ENCODE measurements around the gene MTUS2.

MTUS2 gene

GRCh38 chr13:29459813-29460355, 639.7 kb downstream of the MTUS2 start:
- no peak for TF ChIP-seq CTCF (IDR thresholded peaks at IDR 0.05; ENCODE audit: borderline replicate concordance, insufficient read depth, low read depth, low read length)
- no peak overlapping the region for H3K4me3 ChIP-seq (ENCODE audit: low read depth, low read length)

GRCh38 chr13:29464105-29464679, 644.1 kb downstream of the MTUS2 start:
- H3K4me3 ChIP-seq (ENCODE audit: low read depth, low read length), result no peak overlapping the region
- TF ChIP-seq CTCF (IDR thresholded peaks at IDR 0.05; ENCODE audit: borderline replicate concordance, insufficient read depth, low read depth, low read length), result no peak

- no peak overlapping the region for H3K4me3 ChIP-seq (ENCODE audit: low read depth, low read length)
- no peak for TF ChIP-seq CTCF (IDR thresholded peaks at IDR 0.05; ENCODE audit: borderline replicate concordance, insufficient read depth, low read depth, low read length)
These were observed 645.7 kb downstream of the MTUS2 start for GRCh38 chr13:29465741-29466293.

- TF ChIP-seq CTCF (IDR thresholded peaks at IDR 0.05; ENCODE audit: borderline replicate concordance, insufficient read depth, low read depth, low read length), result no peak
- H3K4me3 ChIP-seq (ENCODE audit: low read depth, low read length), result no peak overlapping the region
These were observed 651.4 kb downstream of the MTUS2 start for GRCh38 chr13:29471551-29471950.

- TF ChIP-seq CTCF (IDR thresholded peaks at IDR 0.05; ENCODE audit: borderline replicate concordance, insufficient read depth, low read depth, low read length), result peak; percentile 98
- no peak overlapping the region for H3K4me3 ChIP-seq (ENCODE audit: low read depth, low read length)
These were observed 652.3 kb downstream of the MTUS2 start for GRCh38 chr13:29472332-29472961.

- no peak for TF ChIP-seq CTCF (IDR thresholded peaks at IDR 0.05; ENCODE audit: borderline replicate concordance, insufficient read depth, low read depth, low read length)
- no peak overlapping the region for H3K4me3 ChIP-seq (ENCODE audit: low read depth, low read length)
These were observed 653.0 kb downstream of the MTUS2 start for GRCh38 chr13:29473166-29473565.

- no peak overlapping the region for H3K4me3 ChIP-seq (ENCODE audit: low read depth, low read length)
- TF ChIP-seq CTCF (IDR thresholded peaks at IDR 0.05; ENCODE audit: borderline replicate concordance, insufficient read depth, low read depth, low read length), result no peak
These were observed 654.9 kb downstream of the MTUS2 start for GRCh38 chr13:29474991-29475390.
